ENCODE data around the gene HECW1. TPM values are rescaled to one million over a fixed set of nuclear protein-coding genes. Genes with fewer than 3 reads are reported as not detected.

The HECW1 gene
- total RNA-seq, 3 donors from 2014 or later = 0.48 to 1.9 (median 0.66) TPM

DNA sequence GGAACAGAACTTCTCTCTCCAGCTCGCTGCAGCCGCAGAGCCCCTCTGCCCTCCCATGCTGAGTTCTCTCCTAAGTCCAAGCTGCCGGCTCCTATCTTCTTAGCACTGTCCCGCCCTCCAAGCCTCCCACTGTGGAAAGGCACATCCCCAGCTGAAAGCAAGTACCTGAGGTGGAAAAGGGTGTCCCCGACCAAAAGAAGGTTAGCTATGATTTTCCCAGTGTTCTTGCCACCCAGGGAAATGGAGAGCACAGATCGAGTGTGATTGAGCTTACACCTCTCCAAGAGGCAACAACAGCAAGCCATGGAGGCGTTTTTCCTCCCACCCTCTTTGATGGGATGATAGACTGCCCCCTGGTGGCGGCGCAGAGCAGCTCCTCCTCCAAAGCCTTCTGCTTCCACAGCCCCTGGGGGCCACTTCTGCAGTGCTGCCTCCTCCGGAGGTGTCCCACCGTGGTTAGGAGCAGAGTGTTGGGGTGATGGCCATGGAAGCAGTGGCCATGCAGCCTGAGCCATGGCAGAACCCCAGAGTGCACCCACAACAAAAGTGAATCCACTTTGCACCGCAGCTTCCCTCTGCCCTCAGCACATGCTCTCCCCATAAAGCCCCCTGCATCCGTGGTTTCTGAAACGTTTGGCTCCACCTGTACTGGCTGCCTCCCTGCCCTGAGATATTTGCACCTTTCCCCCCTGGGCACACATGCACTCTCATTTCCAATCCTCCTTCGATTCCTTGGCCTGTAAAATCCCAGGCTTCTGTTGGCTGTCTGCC, 327.4 kb downstream of the HECW1 start:
- no peaks in the 10 kb centered on the region for H3K9me3 ChIP-seq
- TF ChIP-seq POLR2A (IDR thresholded peaks at IDR 0.05) (no peak), CTCF (IDR thresholded peaks at IDR 0.05) (peak in 1 of 3 donors; percentile 25)
- intact Hi-C loops (cut with DNase I; ENCODE audit: low total_unique reads) = no loop called here

DNA sequence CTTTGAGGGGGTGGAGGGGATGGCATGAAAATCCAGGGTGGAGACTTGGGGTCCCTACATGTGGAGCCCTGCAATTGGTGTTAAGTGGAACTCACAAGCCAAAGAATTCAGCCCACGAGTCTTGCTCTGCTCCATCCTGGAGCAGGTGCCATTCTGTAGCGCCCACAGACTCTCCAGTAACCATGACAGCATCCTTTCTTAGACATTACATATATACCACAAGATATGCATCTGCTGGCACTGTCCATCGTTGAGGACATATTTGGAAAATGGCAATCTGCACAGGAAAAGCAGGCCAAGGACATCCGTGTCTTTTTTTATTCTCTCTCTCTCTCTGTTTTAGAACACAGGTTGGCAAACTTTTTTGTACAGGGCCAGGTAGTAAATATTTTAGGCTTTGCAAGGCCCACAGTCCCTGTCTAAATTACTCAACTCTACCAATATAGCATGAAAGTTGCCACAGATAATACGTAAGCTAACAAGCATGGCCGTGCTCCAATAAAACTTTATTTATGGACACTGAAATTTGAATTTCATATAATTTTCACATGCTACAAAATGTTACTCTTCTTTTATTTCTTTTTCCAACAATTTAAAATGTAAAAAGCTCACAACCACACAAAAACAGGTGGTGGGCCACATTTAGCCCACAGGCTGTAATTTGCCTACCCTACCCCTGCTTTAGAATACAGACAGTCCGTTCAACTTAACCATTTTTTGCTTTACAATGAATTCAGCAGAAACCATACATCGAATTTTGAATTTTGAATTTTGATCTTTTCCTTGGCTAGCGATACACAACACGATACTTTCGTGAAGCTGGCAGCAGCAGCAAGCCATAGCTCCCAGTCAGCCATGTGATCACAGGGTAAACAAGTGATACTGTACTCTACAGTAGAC, 329.0 kb downstream of the HECW1 start:
- Histone ChIP-seq H3K27ac (no peak overlapping the region), H3K36me3 (no peaks in the 10 kb centered on the region), H3K27me3 (no peaks in the 10 kb centered on the region), H3K4me1 (no peaks in the 10 kb centered on the region), H3K9me3 (no peaks in the 10 kb centered on the region), H3K4me3 (no peak overlapping the region)
- no peak for DNase-seq (ENCODE audit: low spot score in 2 of 2)
- TF ChIP-seq CTCF (IDR thresholded peaks at IDR 0.05) (no peak), POLR2AphosphoS5 (IDR thresholded peaks at IDR 0.05) (no peak), POLR2A (IDR thresholded peaks at IDR 0.05) (no peak)
- intact Hi-C loops (cut with DNase I; ENCODE audit: low total_unique reads) = no loop called here

More for the DNA sequence above, 327.4 kb downstream of the HECW1 start:
- Histone ChIP-seq H3K4me3 (no peak overlapping the region), H3K4me1 (no peaks in the 10 kb centered on the region), H3K36me3 (no peaks in the 10 kb centered on the region), H3K27ac (no peak overlapping the region), H3K27me3 (no peaks in the 10 kb centered on the region)
- DNase-seq (ENCODE audit: low spot score in 2 of 2) = no peak

DNA sequence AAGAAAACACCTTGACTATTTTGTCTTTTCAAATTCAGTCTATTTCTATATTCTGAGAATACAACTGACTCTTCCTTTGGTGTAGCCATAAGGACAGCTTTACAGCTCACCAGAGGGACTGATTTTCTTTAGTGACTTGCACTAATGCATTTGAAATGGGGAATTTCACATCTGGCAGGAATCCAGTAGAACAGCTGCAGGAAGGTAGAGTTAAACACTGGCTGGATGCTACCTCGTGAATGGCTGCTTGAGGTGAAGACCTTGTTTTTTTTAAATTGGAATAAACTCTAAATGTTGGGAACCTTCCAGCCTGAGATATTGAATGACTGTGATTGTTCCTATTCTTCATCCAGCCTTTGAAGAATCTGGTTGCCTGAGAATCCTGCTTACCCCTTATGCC, 330.9 kb downstream of the HECW1 start:
- H3K36me3 ChIP-seq = no peaks in the 10 kb centered on the region
- no peak for TF ChIP-seq CTCF (IDR thresholded peaks at IDR 0.05)
- TF ChIP-seq POLR2A (IDR thresholded peaks at IDR 0.05) = no peak
- no peak for TF ChIP-seq POLR2AphosphoS5 (IDR thresholded peaks at IDR 0.05)
- H3K9me3 ChIP-seq = no peaks in the 10 kb centered on the region
- H3K4me1 ChIP-seq = no peaks in the 10 kb centered on the region
- no peak overlapping the region for H3K4me3 ChIP-seq
- intact Hi-C loops (cut with DNase I; ENCODE audit: low total_unique reads) = no loop called here
- no peaks in the 10 kb centered on the region for H3K27me3 ChIP-seq
- H3K27ac ChIP-seq = no peak overlapping the region
- no peak for DNase-seq (ENCODE audit: low spot score in 2 of 2)

DNA sequence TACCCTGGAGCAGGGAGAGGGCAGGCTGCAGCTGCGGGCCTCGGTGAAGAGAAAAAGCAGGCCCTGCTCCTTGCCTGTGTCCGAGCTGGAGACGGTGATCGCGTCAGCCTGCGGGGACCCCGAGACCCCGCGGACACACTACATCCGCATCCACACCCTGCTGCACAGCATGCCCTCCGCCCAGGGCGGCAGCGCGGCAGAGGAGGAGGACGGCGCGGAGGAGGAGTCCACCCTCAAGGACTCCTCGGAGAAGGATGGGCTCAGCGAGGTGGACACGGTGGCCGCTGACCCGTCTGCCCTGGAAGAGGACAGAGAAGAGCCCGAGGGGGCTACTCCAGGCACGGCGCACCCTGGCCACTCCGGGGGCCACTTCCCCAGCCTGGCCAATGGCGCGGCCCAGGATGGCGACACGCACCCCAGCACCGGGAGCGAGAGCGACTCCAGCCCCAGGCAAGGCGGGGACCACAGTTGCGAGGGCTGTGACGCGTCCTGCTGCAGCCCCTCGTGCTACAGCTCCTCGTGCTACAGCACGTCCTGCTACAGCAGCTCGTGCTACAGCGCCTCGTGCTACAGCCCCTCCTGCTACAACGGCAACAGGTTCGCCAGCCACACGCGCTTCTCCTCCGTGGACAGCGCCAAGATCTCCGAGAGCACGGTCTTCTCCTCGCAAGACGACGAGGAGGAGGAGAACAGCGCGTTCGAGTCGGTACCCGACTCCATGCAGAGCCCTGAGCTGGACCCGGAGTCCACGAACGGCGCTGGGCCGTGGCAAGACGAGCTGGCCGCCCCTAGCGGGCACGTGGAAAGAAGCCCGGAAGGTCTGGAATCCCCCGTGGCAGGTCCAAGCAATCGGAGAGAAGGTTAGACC, 332.5 kb downstream of the HECW1 start:
- no peaks in the 10 kb centered on the region for H3K9me3 ChIP-seq
- no peaks in the 10 kb centered on the region for H3K36me3 ChIP-seq
- no peak overlapping the region for H3K4me3 ChIP-seq
- intact Hi-C loops (cut with DNase I; ENCODE audit: low total_unique reads) = no loop called here
- TF ChIP-seq POLR2A (IDR thresholded peaks at IDR 0.05) (no peak), POLR2AphosphoS5 (IDR thresholded peaks at IDR 0.05) (no peak), CTCF (IDR thresholded peaks at IDR 0.05) (no peak)
- DNase-seq (ENCODE audit: low spot score in 2 of 2) = no peak
- H3K4me1 ChIP-seq = no peaks in the 10 kb centered on the region
- H3K27ac ChIP-seq = no peak overlapping the region
- no peaks in the 10 kb centered on the region for H3K27me3 ChIP-seq

Measured in breast epithelium (tissue), 4 donors.